Upper lobe of right lung (tissue), 1 donor: Measurements from ENCODE around the gene LDB1. TPM values are rescaled to one million over a fixed set of nuclear protein-coding genes. Genes with fewer than 3 reads are reported as not detected.

ENCODE experiments used
- ATAC-seq: fragments of 200-7000 bp; cut with Tn5 transposase; one replicate; pipeline ENCODE4 v1.9.1; 2020; ENCODE audit warnings: mild to moderate bottlenecking, moderate library complexity
- DNase-seq: peaks from one replicate; pipeline ENCODE4 v3.0.0-alpha.2; 2020
- H3K27ac ChIP-seq: fragments of 200-600 bp; one replicate; pipeline ENCODE4 v1.8.0; 2022
- H3K27me3 ChIP-seq: fragments of 200-600 bp; one replicate; pipeline ENCODE4 v1.8.0; 2022; ENCODE audit warnings: mild to moderate bottlenecking
- H3K36me3 ChIP-seq: fragments of 200-600 bp; one replicate; pipeline ENCODE4 v1.8.0; 2022
- H3K4me1 ChIP-seq: fragments of 200-600 bp; one replicate; pipeline ENCODE4 v1.8.0; 2022
- H3K4me3 ChIP-seq: fragments of 200-600 bp; one replicate; pipeline ENCODE4 v1.8.0; 2022; ENCODE audit warnings: mild to moderate bottlenecking
- H3K9me3 ChIP-seq: fragments of 200-600 bp; one replicate; pipeline ENCODE4 v1.8.0; 2022
- CTCF ChIP-seq: fragments of 200-600 bp; IDR thresholded peaks from one replicate; pipeline ENCODE4 v1.8.0; 2022; ENCODE audit warnings: antibody characterized with exemption
- intact Hi-C: fragments of 100-400 bp; cut with DNase I; formaldehyde crosslinking; loops from one replicate; pipeline ENCODE4 v1.11.0; 2022
- long read RNA-seq: library from polyadenylated mRNA; unstranded; transcript quantifications from one replicate; pipeline ENCODE4 v2.0.0, GENCODE V29; 2021
- total RNA-seq: library from RNA; stranded (reverse); fragmentation: NEBNext Ultra II Directional; extraction: Animal tissue kit (Norgen Biotek cat#: 25700); gene quantifications from one replicate; pipeline ENCODE4 v1.2.1, GENCODE V29; 2021
- donor health status: DM: no; HTN: yes; CAD: no; lungs with severe emphysema.

LDB1 gene
- total RNA-seq: 60.1 TPM
- long read RNA-seq, transcript LDB1-202 (11 exons, 2,089 nt): major isoform, 11 of 46 reads
- long read RNA-seq, partial matches to known transcripts: 25 of 46 reads
- long read RNA-seq, other reads (novel, unspliced or antisense): 10 of 46 reads

GRCh38 chr10:102120142-102120990 is at the start of gene LDB1:
Gene LDB1 (minus strand): TSS chr10:102120368. CDS start chr10:102120110, 258 bp downstream.
- H3K4me1 ChIP-seq: peaks cover 41% of the 10 kb centered on the region
- intact Hi-C loops: no loop called here
- ATAC-seq (peak; percentile 82), DNase-seq (peak; percentile 91)
- H3K4me3 ChIP-seq: peak within 1 kb of the TSS; percentile 83
- H3K36me3 ChIP-seq: no peaks in the 10 kb centered on the region
- H3K27me3 ChIP-seq: no peaks in the 10 kb centered on the region
- TF ChIP-seq CTCF: peak; percentile 5
- H3K9me3 ChIP-seq: no peaks in the 10 kb centered on the region
- H3K27ac ChIP-seq: peak within 1 kb of the TSS; percentile 99

- Histone ChIP-seq H3K9me3 (no peaks in the 10 kb centered on the region), H3K4me1 (no peaks in the 10 kb centered on the region), H3K4me3 (no peak overlapping the region), H3K27ac (no peak overlapping the region), H3K36me3 (peaks cover 15% of the 10 kb centered on the region), H3K27me3 (no peaks in the 10 kb centered on the region)
- no peak for TF ChIP-seq CTCF
- DNase-seq: no peak
- no peak for ATAC-seq
- intact Hi-C loops: loop anchor here (10.0 kb wide), 1 partner anchor 187 kb away; no protein-coding TSS in a partner anchor
These were observed 47.7 kb upstream of the LDB1 start for GRCh38 chr10:102167861-102168260.

- Histone ChIP-seq H3K27ac (no peak overlapping the region), H3K9me3 (no peaks in the 10 kb centered on the region), H3K4me3 (no peak overlapping the region), H3K27me3 (no peaks in the 10 kb centered on the region), H3K4me1 (no peaks in the 10 kb centered on the region), H3K36me3 (peaks cover 59% of the 10 kb centered on the region)
- intact Hi-C loops: loop anchor here (10.0 kb wide), 1 partner anchor 191 kb away; no protein-coding TSS in a partner anchor
- DNase-seq: no peak
- no peak for ATAC-seq
- TF ChIP-seq CTCF: no peak
These were observed 43.3 kb upstream of the LDB1 start for GRCh38 chr10:102163342-102163989.

GRCh38 chr10:102159831-102160230 is 39.7 kb upstream of the LDB1 start:
- TF ChIP-seq CTCF: no peak
- no peak overlapping the region for H3K27ac ChIP-seq
- no peaks in the 10 kb centered on the region for H3K27me3 ChIP-seq
- H3K9me3 ChIP-seq: no peaks in the 10 kb centered on the region
- DNase-seq (no peak), ATAC-seq (no peak)
- intact Hi-C loops: loop anchor here (10.0 kb wide), 1 partner anchor 195 kb away; no protein-coding TSS in a partner anchor
- no peaks in the 10 kb centered on the region for H3K4me1 ChIP-seq
- H3K36me3 ChIP-seq: peaks cover 87% of the 10 kb centered on the region
- H3K4me3 ChIP-seq: no peak overlapping the region

- no peaks in the 10 kb centered on the region for H3K27me3 ChIP-seq
- ATAC-seq (no peak), DNase-seq (no peak)
- H3K27ac ChIP-seq: no peak overlapping the region
- H3K4me1 ChIP-seq: peaks cover 6% of the 10 kb centered on the region
- peaks cover 85% of the 10 kb centered on the region for H3K36me3 ChIP-seq
- no peak overlapping the region for H3K4me3 ChIP-seq
- TF ChIP-seq CTCF: no peak
- H3K9me3 ChIP-seq: no peaks in the 10 kb centered on the region
- intact Hi-C loops: no loop called here
These were observed 39.0 kb upstream of the LDB1 start for GRCh38 chr10:102159051-102159597.
